ENCODE results near the gene TBC1D2. TPM values are rescaled to one million over a fixed set of nuclear protein-coding genes. Genes with fewer than 3 reads are reported as not detected.

Gene TBC1D2
- total and polyA plus RNA-seq, 2 of the 13 experiments (the other 11 are each of a cell fraction or from before 2014, with no cell fraction given), result 2.0 to 2.8 TPM

- TF ChIP-seq NFAT5 (CRISPR knock-in tag; IDR thresholded peaks at IDR 0.05) (no peak), ZNF556 (CRISPR knock-in tag; IDR thresholded peaks at IDR 0.05; ENCODE audit: borderline replicate concordance) (no peak), ZNF570 (CRISPR knock-in tag; IDR thresholded peaks at IDR 0.05; ENCODE audit: borderline replicate concordance) (no peak), ZNF503 (CRISPR knock-in tag; IDR thresholded peaks at IDR 0.05) (no peak; the same call in 1 of the 2 replicates), HCFC1 (IDR thresholded peaks at IDR 0.05; ENCODE audit: low read depth, low read length) (no peak), THYN1 (CRISPR knock-in tag; IDR thresholded peaks at IDR 0.05; ENCODE audit: borderline replicate concordance, low read depth) (no peak), REPIN1 (CRISPR knock-in tag; IDR thresholded peaks at IDR 0.05; ENCODE audit: borderline replicate concordance, low read depth) (peak; percentile 9; the same call in 1 of the 2 replicates), NR0B2 (CRISPR knock-in tag; IDR thresholded peaks at IDR 0.05) (no peak), SMC3 (IDR thresholded peaks at IDR 0.05; ENCODE audit: low read length) (no peak), ZNF773 (CRISPR knock-in tag; IDR thresholded peaks at IDR 0.05; ENCODE audit: borderline replicate concordance) (no peak), ZIK1 (CRISPR knock-in tag; IDR thresholded peaks at IDR 0.05; ENCODE audit: borderline replicate concordance, low read depth) (no peak; the same call in 1 of the 2 replicates), ZNF777 (CRISPR knock-in tag; IDR thresholded peaks at IDR 0.05) (peak; percentile 94), ZNF720 (CRISPR knock-in tag; IDR thresholded peaks at IDR 0.05) (no peak), ZNF546 (CRISPR knock-in tag; conservative IDR thresholded peaks at IDR 0.05) (no peak), ZNF782 (CRISPR knock-in tag; IDR thresholded peaks at IDR 0.05; ENCODE audit: borderline replicate concordance) (no peak), MTA1 (CRISPR knock-in tag; IDR thresholded peaks at IDR 0.05; ENCODE audit: borderline replicate concordance) (no peak), GMEB2 (CRISPR knock-in tag; IDR thresholded peaks at IDR 0.05; ENCODE audit: low read depth) (no peak), HMGA1 (CRISPR knock-in tag; conservative IDR thresholded peaks at IDR 0.05) (no peak), HNRNPL (IDR thresholded peaks at IDR 0.05; ENCODE audit: low read depth, low read length) (0 out of 2 replicates have a peak, but pooled peaks have one; percentile 23), ZFP37 (CRISPR knock-in tag; IDR thresholded peaks at IDR 0.05; ENCODE audit: borderline replicate concordance) (no peak)
These were observed 63.6 kb downstream of the TBC1D2 start (continued) for GRCh38 chr9:98191671-98192502.

Measured in HepG2 (cell line).